HG02759 (cell line): ENCODE results near the gene LGR4.

Source experiments
- ATAC-seq: cut with Tn5 transposase; IDR thresholded peaks from one replicate; pipeline ENCODE4 v1.9.1; 2021; ENCODE audit warnings: mild to moderate bottlenecking, moderate library complexity; ENCODE audit not compliant: unreplicated experiment

Gene LGR4

DNA sequence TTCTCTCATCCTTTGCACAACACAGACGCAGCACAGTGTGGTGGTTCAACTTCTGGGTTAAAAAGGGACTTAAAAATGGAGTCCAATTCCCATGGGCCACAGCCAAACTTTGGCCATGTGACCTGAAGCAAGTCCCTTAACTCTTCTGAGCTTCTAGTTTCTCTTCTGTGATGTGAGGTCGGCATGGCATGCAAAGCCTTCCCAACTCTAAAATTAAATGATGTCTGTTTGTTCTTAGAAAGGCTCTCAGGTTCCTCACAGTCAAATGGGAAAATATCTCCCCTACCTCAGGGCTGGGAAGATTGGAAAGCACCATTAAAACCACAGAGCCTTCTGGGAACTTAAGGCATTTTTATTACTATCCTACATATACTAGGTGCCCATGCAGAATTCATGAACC lies 38.8 kb downstream of the LGR4 start:
- ATAC-seq, result no peak

DNA sequence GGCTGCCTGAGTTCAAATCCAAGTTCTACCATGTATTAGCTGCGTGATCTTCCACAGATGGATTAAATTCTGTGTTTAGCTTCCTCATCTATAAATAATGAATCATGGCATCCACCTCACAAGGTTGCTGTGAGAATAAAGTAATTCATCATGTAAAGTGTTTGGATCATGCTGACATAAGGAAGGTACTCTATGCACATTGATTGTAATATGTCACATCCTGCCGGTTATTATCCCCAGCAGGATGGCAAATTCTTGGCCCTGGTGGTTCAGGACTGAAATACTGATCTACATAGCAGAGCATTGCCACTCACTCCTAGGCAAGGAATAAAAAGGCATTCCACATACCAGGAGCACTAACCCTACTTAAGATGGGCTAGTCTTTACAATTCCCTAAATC lies 40.8 kb downstream of the LGR4 start:
- no peak for ATAC-seq

DNA sequence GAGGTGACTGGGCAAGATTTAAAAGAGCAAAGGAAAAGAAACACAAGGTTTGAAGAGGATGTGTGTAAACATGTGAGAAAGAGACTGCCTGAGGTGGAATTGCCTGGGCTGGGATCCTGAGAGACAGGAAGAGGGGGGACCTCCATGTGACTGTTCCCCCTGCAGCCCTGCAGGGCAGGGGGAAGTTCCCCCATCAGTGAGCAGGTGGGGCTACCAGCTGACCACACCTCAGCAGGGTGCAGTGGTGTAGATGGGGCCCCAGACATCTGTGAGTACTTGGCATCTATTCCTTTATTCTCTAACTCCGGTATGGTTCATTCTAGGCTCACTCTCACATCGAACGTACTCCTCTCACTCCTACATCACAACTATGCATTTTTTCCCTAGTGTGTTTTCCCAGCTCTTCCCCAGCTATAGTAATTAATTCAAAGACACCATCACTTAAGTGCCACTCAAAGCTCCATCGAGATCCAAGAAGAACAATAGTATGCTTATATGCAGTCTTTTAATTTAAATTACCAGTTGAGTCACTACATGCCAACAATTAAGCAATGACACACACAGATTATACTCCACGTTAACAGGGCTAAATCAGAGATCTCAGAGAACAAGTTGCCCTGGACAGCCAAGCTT lies 42.7 kb downstream of the LGR4 start:
- ATAC-seq, result no peak

DNA sequence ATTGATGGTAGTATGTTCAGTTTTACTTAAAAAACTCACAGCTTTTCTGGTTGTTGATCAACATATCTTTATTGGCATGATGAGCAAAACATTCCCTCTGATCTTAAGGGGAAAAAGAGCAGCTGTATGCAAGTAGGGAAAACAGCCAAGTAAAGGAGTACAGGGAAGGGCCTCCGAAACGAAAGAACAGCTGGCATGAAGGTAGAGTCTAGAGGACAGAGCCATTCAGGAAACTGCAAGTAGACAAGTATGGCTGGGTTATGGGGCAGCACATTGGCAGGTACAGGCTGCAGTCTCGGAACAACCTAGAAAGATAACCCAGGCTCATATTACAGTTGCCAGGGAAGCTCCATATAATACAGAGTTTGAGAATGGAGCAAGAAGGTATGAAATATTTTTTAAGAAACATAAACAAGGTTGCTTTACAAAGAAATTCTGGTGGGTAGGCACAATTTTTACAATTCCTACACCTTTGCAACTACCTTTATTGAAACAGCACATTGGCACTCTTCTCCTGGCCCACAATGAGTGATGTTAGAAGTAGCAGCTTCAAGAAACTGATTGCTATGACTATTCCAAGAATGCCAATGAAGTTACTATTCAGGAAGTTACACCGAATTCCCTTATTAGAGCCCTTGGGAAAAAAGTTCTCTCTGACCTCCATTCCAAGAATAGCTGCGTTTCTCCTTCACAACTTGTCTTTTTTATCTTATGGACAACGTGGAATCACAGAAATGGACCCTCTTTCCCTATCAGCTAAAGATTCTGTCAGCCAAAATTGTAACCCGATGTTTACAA lies 45.2 kb downstream of the LGR4 start:
- no peak for ATAC-seq

- no peak for ATAC-seq
These were observed 46.8 kb downstream of the LGR4 start for GRCh38 chr11:27425814-27426213.

DNA sequence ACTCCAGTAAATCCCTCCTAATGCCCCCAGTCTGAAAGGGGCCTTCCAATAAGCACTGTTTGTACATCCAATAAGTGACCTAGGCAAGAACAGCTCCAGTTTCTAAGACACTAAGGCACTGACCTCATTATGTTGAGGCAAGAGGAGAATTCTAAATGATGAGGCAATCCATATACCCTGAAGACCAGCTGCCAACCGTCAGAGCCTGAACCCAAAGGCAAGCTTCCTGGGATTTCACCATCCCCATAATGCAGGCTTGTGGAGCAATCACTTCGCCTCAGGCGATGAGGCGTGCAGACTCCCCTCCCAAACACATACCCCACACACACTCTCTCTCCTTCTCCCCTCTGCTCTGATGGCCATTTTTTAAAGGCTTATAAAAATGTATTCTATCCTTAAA lies 49.5 kb downstream of the LGR4 start:
- no peak for ATAC-seq

DNA sequence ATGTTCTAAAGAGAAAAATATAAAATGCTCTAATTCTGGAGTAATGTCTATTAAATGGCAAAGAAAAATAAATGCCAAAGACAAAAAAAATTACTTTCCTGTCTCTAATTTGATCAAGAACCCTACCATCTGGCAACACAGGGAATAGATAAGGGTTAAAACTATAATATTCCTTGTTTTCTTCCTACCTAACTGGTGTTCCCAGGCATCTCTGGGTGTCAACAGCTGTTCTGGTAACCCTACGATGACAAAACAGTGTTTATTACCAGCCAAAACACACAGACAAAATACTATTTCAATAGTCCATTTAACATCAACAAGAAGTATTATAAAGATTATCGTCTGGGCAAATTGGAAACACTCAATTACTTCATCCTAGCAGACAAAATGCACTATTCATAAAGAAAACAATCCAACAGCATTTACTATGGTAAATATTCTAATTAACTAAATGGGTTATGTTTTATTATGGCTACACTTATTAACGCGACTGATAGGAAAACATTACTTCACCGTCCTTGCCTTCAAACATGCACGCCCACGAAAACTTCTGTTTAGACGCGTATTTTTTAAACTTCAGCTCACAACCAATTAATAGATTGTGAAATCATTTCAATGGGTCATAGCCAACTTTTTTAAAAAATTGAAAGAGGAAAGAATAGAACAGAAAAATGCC lies 50.6 kb downstream of the LGR4 start:
- no peak for ATAC-seq

DNA sequence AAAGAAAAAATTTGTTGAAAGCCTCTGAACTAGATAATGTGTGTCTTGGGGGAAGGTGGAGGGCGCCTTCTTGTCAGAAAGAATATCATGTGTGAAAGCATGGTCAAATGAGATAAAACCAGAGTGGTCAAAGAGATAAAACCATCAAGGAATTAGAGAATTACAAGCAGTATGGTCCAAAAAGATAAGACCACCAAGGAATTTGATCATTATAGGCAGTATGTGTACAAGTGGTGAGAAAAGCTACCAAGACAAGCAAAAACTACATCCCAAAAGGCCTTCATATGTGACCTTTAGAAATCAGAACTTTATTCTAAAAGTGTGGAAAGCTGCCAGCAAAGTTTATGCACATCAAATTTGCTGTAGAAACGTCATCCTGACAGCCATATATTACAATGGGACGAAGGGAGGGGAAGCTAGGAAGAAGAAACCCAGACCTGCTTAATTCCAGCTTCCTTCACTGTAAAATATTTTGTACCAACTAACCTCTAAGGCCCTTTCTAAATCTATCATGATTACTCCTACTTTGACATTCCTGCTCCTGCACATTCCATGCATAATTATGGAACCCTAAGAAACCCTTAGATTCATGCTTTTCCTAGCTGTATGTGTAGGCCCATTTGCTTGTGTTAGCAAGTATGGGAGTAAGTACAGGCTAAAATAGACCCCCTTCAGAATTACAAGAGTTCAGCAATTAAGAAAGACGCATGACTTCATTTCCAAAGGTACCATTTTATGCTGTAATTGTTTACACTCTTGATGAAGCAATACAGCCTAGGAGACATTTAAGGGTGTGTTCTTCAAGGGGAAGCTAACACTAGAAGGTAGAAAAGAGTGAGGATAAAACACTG lies 51.6 kb downstream of the LGR4 start:
- no peak for ATAC-seq

- no peak for ATAC-seq
These were observed 52.4 kb downstream of the LGR4 start for GRCh38 chr11:27420217-27420616.

GRCh38 chr11:27418356-27418755 lies 54.2 kb downstream of the LGR4 start:
- ATAC-seq, result no peak

- no peak for ATAC-seq
These were observed 55.9 kb downstream of the LGR4 start for GRCh38 chr11:27416568-27417176.

DNA sequence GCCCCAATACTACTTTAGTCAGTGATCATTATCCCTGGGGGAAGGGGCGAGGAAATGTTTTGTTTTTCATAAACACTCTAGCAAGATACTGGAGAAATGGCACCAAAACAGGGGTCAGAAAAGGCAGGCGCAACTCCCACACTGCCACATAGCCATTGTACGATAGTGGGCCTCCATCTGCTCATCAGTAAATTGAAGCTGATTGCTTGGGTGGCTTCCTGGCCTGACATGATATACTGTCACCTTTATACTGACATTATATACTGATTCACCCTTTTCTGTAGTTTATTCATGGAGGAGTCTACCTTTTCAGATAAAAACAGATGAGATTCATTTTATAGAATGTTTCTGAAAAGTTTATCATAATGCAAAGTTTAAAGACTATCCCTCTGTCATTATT lies 57.9 kb downstream of the LGR4 start:
- no peak for ATAC-seq

- ATAC-seq, result no peak
These were observed 59.4 kb downstream of the LGR4 start for GRCh38 chr11:27413218-27413617.

DNA sequence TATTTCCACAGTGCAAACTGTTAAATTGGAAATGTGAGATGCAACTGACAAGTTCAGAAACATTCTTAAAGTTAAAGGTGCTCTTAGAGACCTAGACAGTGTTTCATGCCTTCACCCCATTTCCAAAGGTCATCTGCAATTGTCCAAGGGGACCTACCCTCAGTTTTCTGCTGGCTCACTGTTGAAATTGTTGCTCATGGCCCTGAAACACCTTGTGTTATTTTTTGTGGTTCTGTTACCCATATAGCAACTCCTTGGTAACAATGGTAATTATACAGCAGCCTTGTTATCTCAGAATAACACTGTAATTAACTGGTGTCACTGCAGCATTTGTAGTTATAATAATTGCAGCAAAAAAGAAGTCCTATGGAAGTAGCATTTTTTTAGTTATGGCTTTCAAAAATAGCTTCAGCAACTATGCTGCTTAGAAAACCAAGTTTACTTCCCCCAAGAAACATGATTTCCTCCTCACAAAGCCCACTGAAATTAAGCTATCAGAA lies 60.3 kb downstream of the LGR4 start:
- ATAC-seq, result no peak

DNA sequence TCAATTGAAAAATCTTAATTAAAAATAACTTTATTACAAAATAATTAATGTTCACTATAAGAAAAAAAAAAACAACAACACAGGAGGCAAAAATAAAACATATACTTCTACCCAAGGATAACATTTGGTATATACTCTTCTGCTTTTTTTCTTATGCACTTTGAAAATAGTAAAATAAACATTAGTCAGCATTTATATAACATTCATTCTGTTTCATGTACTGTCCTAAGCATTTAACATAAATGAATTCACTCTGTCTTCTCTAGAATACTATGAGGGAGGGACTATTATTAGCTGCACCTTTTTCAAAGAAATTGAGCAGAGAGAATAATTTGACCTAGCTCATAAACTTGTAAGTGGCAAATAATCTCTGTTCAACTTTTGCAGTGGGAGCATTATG lies 61.3 kb downstream of the LGR4 start:
- no peak for ATAC-seq

DNA sequence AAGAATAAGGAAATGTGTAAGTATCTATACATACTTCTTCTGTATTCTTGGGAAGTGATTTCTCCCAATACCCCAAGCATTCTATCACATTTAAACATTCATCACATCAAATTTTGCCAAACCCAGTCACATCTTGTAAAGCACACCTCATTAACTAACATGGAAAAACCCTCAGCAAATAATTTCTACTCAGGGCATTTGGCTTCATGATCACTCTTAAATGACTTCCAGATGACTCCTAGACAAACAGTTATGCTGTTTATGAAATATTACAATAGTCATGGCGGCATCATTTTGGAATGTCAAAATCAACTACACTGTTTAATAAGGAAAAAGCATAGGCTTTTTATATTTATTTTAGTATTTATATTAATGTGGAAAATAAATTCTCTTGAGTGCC lies 62.3 kb downstream of the LGR4 start:
- ATAC-seq, result no peak

- no peak for ATAC-seq
These were observed 62.8 kb downstream of the LGR4 start for GRCh38 chr11:27409742-27410141.

DNA sequence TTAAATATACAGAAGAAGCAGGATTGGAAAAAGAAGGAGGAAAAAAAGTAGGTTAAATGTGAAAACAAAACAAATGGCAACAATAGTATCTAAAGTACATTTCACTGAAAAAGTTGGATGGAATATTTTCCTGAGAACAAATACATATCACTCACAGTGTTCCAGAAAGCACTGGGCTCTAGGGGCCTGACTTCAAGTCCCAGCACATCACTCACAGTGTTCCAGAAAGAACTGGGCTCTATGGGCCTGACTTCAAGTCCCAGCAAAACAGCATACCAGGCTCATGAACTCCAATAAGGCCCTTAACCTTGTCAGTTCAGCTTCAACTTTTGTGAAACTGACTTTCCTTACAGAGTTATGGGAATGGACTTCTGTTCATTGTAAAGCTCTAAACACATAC lies 63.5 kb downstream of the LGR4 start:
- ATAC-seq, result no peak

- no peak for ATAC-seq
These were observed 64.3 kb downstream of the LGR4 start for GRCh38 chr11:27408246-27408800.
